ENCODE measurements around the gene AMIGO3. TPM values are rescaled to one million over a fixed set of nuclear protein-coding genes. Genes with fewer than 3 reads are reported as not detected.

AMIGO3 gene
- polyA plus RNA-seq, 3 donors = 1.4 to 2.2 (median 1.8) TPM

DNA sequence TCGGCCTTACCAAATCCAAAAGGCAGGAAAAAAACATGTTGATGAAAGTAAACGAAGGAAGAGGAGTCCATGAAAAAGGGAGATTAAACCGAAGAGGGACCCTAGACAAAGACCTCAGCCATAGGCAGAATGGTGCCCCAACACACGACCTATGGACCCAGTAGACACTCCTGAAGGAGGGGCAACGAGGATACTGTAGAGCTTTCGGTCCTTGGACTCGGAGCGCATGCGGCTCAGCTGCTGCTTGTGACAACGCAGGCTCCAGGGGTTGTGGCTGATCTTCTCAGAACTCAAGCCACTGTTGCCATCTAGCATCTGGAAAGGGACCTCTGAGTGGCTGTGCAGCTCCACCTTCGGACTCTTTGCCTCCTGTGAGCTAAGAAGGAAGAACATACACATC, 13.1 kb upstream of the AMIGO3 start:
- DNase-seq (ENCODE audit: extremely low read depth in 1 of 11, low read depth in 9 of 11, low spot score in 4 of 11) = no peak

DNA sequence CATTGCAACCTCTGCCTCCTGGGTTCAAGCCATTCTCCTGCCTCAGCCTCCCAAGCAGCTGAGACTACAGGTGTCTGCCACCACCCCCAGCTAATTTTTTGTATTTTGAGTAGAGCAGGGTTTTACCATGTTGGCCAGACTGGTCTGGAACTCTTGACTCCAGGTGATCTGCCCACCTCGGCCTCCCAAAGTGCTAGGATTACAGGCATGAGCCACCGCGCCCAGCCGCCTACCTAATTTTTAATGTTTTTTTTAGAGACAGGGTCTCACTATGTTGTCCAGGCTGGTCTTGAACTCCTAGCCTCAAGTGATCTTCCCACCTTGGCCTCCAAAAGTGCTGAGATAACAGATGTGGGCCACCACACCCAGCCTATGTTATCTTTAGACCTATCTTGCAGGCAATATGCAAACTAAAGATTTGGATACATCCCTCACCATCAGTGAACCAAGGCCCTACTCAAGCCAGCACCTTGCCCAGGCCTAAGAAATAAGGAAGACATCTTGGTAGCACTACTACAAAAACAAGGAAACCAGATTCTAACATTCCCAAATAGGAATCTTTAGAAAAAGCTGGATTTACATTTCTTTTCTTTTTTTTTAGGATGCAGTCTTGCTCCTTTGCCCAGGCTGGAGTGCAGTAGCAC, 10.6 kb upstream of the AMIGO3 start:
- no peak for DNase-seq (ENCODE audit: extremely low read depth in 1 of 11, low read depth in 9 of 11, low spot score in 4 of 11)

DNA sequence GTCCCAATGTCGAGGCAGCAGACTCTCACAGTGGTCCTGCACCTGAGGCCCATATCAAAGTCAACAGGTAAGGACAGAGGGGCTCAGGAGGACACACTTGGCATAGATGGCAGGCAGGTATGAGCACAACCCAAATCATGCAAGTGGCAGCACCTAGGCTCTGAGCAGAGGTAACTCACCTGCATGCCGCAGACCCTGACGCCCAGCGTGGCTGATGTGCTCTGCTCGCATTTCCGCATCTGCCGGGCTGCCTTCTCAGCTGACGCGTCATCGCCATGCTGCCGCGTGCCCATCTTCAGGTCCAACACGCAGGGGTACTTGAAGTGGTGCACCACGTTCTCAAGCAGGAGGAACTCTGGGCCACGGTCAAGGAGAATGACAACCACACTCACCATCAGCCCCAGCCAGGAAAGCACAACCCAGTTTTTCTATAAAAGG, 8.5 kb upstream of the AMIGO3 start:
- no peak for DNase-seq (ENCODE audit: extremely low read depth in 1 of 11, low read depth in 9 of 11, low spot score in 4 of 11)

DNA sequence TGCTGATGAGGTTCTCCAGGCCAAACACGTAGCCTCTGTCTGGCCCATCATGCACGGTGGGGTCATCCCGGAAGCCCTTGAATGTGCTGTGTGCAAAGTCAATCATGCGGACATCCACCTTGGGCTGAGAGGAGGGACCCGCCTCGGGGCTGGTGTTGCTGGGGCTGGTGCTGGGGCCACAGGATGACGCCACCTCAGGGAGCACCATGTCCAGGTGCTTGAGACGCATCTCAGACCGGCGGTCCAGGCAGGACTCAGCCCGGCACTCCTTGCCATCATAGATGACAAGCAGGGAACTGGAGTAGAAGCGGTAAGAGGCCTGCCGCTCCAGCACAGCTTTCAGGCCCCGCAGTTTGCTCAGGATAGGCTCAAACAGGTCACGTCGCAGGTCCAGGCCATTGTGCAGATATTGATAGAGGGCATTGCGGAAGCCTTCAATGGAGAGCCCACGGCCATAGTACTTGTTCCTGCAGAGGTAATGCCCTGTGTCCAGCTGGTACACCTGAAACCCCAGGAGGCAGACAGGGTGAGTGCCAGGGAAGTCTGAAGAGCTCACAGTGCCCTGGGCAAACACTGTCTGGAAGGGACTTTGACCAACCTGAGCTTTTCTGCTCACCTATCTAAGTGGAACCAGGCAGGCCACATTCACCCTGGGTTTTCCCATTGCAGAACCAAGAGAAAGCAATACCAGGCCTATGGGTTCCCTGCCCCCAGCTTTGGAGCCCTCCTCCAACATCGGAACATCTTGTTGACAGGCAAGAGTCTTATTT, 7.9 kb upstream of the AMIGO3 start:
- no peak for DNase-seq (ENCODE audit: extremely low read depth in 1 of 11, low read depth in 9 of 11, low spot score in 4 of 11)

DNA sequence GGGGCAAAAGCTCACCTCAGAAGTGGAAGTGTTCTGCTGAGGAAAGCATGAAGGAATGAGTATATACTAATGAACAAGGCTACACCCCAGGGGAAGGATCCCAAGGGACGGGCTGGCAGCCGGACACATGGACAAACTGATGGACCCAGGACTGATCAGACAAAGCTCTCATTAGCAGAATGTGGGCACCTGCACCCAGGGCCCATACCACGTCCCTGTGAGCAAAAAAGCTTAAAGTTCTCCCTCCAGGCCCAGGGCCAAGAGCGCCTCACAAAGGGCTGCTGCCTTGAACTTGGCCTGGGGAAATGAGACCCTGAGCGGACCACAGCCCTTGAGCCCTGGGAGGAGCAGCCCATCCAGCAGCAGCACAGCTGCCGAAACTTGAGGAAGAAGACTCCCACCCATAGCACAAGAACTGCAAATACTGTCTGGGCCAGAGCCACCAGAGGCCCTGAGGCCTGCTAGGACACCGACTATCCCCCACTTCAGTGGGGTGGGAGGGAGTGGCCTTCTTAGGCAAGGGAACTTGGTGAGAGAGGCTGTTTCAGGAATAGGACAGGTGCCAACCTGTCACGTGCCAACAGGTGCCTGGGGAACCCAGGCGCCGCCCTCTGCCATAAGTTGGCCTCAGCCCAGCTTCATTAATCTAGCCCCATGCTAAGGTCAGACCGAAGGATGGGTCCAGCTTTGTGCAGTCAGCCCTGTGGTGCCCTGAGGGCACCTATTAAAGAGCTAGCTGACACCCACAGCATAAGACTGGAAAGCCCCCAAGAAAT, 6.6 kb upstream of the AMIGO3 start:
- no peak for DNase-seq (ENCODE audit: extremely low read depth in 1 of 11, low read depth in 9 of 11, low spot score in 4 of 11)

DNA sequence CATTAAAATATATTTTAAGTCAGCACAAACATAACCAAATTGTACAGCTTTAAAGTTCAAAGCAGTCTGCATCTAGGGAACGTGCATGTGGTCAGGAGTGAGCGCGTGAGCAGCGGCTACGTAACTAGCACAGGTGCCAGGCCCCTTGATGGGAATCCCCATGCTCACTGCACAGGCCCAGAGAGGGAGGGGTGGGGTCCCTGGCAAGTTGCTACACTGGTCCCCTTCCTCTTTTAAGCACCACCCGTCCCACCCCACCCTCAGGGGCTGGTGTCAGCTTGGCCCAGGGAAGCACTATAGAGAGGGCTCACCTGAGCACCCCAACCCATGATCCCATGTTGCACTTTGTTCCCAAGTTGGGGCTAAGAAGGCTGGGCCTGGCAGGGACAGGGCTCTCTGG, 5.1 kb upstream of the AMIGO3 start:
- DNase-seq (ENCODE audit: extremely low read depth in 1 of 11, low read depth in 9 of 11, low spot score in 4 of 11) = peak in 2 of 11 donors; percentile 4 to 7

DNA sequence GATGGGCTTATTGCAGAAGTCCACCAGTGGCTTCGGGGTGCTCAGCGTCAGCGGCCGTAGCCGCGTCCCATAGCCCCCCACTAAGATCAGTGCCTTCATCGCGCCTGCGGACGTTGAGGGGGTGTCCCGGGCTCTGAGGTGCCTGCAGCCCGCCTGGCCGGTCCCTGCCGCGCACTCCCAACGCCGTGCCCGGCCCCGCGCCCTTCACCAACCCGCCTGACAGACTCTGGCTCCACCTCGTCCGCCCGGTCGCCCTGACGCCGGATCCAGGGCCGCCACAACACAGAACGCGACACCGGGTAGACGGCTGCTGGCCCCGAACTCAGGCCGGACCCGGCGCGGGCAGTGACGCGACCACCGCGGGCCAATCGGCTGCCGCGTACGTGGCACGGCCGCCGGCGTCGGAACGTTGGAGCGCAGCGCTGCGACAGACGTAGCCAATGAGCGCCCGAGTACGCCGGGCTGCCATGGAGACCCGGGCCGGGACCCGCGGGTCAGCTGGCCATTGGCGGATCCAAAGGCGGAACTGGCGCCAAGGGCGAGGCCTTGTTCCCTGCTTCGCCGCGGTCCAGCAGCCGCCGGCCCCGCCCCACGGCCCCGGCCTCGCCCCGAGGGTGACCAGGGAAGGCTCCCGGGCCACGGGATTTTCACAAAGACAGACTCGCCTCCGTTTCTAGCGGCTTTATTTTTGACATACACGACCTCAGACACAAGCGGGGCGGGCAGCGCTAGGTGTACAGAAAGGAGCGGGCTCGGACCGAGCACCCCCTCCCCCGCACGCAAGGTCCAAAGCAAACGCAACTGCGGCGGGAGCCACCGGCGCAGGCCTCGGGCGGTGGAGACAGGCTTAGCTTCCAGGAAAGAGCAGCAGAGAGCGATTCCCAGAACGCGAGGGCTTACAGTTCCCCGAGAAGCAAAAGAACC, 4.4 kb upstream of the AMIGO3 start, which contains the start of gene GMPPB:
GMPPB (minus strand) TSS at position 324 of the 924 bp plus-strand sequence; CDS start at position 99, 225 bp downstream.
- DNase-seq (ENCODE audit: extremely low read depth in 1 of 11, low read depth in 9 of 11, low spot score in 4 of 11) = peak; percentile 81 to 96 (median 93)

DNA sequence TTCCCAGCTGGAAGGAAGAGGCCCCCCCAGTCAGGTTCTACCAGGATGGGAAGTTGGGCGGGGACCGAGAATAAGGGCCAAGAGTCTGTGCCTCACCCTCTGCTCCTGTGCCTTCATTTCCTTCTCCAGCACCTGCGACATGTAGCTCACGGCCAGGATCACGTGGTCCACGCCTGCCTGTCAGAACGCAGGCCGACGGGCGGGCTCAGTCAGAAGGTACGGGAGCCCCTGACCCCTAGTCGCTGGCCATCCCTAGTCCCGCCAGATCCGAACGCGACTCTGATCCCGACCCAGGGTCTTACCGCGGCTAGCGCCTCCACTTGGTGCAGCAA, 3.8 kb upstream of the AMIGO3 start:
- peak in 3 of 11 donors; percentile 2 to 23 (median 10) for DNase-seq (ENCODE audit: extremely low read depth in 1 of 11, low read depth in 9 of 11, low spot score in 4 of 11)

DNA sequence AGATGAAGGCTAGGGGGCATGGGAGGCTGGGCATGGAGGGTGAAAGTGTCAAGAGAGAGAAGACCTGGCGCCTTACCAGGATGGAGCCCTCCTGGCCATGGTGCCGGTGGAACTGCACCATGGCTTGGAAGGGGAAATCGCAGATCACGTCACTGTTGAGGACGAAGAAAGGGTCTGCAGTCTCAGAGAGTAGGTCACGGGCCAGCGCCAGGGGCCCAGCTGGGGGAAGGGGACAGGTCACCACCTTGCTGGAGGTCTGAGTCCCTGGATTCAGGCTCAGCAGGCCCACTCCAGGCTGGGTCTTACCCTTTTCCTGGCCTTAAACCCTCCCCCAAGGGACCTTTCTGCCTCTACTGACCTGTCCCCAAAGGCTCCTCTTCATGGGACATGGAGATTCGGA, 3.4 kb upstream of the AMIGO3 start:
- peak in 1 of 11 donors; percentile 3 for DNase-seq (ENCODE audit: extremely low read depth in 1 of 11, low read depth in 9 of 11, low spot score in 4 of 11)

DNA sequence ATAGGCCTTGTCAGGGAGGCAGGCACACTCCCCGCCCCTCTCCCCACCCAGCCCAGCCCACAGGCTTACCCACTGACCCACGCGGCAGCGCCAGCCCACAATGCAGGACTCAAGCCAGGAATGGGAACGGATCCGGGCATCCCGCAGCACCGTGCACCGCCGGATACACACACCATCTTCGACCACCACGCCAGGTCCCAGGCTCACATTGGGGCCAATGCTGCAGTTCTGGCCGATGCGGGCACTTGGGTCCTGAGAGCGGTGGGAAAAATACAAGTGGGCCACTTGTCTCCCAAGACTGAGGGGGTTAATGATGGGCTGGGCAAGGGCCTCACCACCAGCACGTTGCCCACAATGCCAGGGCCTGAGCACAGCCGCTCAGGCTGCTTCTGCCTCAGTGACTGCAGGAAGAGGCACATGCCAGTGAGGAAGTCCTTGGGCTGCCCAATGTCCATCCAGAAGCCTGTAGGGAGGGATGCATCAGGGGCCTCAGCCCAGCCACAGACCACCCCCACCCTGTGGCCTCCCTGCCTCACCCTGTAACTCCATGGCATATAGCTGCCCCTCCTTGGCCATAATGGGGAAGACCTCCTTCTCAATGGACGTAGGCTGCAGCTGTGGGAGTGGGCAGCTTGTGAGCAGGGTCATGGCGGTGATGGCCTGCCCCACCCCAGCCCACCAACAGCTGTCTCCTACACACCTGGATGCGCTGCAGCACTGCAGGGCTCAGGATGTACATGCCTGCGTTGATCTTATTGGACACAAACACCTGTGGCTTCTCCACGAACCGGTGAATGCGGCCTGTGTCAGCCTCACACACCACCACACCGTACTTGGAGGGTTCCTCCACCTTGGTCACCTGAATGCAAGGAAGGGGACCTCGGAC, 2.7 kb upstream of the AMIGO3 start:
- no peak for DNase-seq (ENCODE audit: extremely low read depth in 1 of 11, low read depth in 9 of 11, low spot score in 4 of 11)

DNA sequence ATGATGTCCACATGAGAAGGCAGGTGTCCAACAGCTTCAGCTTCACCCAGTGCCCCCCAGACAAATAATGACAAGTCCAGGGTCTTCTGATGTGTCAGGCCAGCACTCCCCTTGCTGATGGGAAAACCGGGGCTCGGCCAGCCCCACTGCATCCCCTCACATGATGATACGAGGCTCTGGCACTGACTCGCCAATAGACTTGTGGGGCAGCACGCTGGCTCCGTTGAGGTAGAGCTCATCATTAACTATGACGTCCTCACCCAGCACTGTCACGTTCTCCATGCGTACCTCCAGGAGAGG, 2.1 kb upstream of the AMIGO3 start:
- DNase-seq (ENCODE audit: extremely low read depth in 1 of 11, low read depth in 9 of 11, low spot score in 4 of 11) = no peak

DNA sequence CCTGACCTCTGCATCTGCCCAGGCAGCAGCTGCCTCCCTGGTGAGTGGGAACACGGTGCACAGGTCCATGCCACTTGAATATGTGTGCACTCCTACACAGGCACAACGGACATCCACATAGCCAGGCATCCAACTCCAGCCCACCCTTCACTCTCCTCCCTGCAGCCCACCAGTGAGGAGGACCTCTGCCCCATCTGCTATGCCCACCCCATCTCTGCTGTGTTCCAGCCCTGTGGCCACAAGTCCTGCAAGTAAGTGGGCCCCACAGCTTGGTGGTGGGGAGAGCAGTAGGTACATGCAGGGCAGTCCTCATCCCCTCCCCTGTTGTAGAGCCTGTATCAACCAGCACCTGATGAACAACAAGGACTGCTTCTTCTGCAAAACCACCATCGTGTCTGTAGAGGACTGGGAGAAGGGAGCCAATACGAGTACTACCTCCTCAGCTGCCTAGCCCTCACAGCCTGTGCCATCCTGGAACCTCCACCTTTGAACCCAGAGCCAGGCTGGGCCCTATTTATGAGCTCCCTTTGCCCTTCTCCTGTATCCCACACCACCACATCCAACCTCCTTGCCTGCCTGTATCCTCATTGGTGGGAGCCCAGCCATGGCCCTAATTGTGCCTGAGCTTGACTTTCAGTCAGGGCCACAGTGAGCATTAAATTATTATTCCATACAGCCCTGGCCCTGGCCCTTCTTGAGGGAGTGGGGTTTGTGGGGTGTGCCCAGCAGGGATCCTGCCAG, 1.5 kb upstream of the AMIGO3 start:
- DNase-seq (ENCODE audit: extremely low read depth in 1 of 11, low read depth in 9 of 11, low spot score in 4 of 11) = no peak

DNA sequence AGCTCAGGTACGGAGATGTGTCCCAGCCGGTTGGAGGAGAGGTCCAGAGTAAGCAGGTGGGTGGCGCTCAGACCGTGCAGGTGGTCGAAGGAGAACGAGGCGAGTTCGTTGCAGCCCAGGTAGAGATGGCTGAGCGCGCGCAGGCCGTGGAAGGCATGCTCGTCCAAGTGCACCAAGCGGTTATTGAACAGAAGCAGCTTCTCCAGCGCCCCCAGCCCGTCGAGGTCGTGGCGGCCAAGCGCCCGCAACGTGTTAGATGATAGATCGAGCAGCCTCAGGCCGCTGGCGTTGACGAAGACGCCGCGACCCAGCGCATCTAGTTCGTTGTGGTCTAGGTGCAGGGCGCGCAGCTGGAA, 648 bp downstream of the AMIGO3 start:
- peak in 1 of 11 donors; percentile 0 for DNase-seq (ENCODE audit: extremely low read depth in 1 of 11, low read depth in 9 of 11, low spot score in 4 of 11)

DNA sequence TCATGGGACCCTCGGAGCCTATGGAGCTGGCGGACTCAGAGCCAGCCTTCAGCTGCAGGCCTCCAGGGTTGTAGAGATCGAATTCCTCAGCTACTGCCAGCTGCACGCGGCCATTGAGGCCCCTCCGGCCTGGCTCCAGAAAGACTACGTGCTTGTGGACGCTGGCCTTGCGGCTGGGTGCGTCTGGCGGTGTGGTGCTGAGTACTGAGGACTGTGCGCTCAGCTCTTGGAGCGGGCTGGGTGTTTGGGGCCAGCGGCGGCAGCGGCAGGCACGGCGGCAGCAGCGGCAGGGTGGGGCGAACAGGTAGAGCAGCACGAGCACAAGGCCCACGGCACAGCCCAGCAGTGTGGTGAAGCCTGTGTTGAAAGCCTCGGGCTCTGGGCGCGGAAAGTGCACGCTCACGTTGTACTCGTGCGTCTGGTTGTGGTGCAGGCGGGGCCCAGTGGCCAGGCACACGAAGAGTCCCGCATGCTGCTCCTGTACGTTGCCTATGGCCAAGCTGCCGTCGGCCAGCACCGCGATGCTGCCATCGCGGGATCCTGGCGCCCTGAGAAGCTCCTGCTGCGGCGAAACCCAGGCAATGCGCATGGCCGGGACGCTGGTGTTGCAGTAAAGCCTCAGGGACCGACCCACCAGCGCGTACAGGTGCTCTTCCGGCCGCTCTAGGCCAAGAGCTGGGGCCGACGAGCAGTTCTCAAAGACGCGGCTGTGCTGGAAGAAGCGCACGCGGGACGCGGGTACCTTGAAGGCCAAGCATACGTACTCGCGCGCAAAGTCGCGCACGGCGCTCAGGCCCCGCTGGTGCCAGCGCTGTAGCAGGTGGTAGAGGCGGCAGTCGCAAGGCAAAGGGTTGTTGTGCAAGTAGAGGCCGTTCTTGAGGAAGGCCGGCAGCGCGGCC, 1.3 kb downstream of the AMIGO3 start:
- DNase-seq (ENCODE audit: extremely low read depth in 1 of 11, low read depth in 9 of 11, low spot score in 4 of 11) = peak in 1 of 11 donors; percentile 32

DNA sequence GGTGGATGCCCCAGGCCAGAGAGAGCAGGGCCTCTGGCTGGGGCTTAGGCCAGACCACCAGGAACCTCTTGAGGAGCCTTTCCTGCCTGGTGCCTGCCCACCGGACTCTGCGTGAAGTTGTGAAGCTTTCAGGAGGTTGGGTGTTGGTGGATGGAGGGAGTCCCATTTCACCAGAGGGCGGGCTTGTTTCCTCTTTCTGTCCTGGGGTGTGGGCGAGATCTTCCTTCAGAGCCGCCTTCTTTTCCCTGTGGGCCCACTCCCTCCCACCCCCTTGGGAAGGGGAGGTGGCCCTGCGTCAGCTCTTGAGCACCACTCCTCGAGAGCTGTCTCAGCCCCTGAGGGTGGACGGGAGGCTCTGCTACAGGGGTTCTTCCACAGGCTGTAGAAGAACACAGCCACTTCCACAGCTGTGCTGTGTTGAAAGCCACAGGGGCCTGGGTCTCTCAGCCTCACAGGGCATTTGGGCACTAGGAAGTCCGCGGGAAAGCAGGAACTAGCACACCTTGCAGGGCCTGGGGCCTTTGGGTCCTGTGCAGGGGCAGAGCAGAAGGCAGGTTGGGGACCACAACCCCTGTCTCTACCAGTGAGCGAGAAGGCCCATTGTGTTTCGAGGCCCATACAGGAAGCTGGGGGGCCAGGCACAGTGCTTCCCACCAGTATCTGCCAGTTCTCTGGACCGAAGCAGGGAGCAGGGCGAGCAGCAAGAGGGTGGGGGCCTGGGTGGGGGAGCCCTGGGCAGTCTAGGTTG, 2.1 kb downstream of the AMIGO3 start:
- DNase-seq (ENCODE audit: extremely low read depth in 1 of 11, low read depth in 9 of 11, low spot score in 4 of 11) = no peak

DNA sequence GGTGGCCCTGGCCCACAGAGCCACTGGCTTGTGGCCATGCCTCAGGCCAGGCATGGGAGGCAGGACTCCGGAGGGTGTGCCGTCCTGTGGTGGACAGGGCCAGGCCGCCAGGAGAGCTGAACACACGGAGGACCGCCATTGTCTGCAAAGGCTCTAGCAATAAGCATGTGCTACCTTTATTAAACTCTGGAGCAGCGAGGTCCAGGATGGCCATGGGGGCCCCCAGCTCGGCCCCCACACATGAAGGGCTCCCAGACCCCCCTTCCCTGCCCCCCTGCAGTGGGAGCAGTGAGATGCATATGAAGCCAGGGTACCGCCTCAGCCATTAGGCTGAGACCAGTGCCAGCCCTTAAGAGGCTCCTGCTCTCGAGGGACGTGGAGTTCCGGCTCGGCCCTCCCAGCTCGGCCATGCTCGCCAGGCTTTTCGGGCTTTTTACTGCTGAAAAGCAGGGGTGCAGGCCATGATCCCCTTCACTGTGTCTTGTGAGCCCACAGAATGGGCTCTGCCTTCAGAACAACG, 2.7 kb downstream of the AMIGO3 start:
- no peak for DNase-seq (ENCODE audit: extremely low read depth in 1 of 11, low read depth in 9 of 11, low spot score in 4 of 11)
